A673 (cell line): ENCODE measurements around the gene ZFHX2. TPM values are rescaled to one million over a fixed set of nuclear protein-coding genes. Genes with fewer than 3 reads are reported as not detected.
"Not testable (repeated sequence)": the region's sequence is repeated elsewhere in the genome, so short reads cannot be mapped to it uniquely, and the experiment has no call there.

Experiments used
- BruUV-seq: library from RNA; stranded (reverse); fragments of 400-500 nt; replicated peaks from 2 replicates; lab custom pipeline; 2021; lab: Mats Ljungman, UMichigan
- CTCF ChIA-PET: fragments of 300-600 bp; sonication (Branson Sonifier 250); formaldehyde crosslinking; loops from one replicate; lab custom pipeline; 2022; ENCODE audit warnings: antibody characterized with exemption; lab: Charles Lee
- POLR2A ChIA-PET: fragments of 300-600 bp; sonication (Branson Sonifier 250); formaldehyde crosslinking; loops from one replicate; lab custom pipeline; 2022; ENCODE audit warnings: antibody characterized with exemption; ENCODE audit not compliant: low non-redundant PET; lab: Charles Lee
- DNase-seq: peaks from one replicate; pipeline ENCODE4 v3.0.0-alpha.2; 2015; ENCODE audit warnings: low spot score
- H3K27ac ChIP-seq: fragments of 200-600 bp; sonication (generic); 2 replicates; pipeline ENCODE4 v1.5.1; 2016; ENCODE audit warnings: mixed run types, low read depth, mild to moderate bottlenecking, mixed read lengths, antibody characterized with exemption, low read length; ENCODE audit not compliant: poor library complexity, severe bottlenecking
- H3K27me3 ChIP-seq: fragments of 200-600 bp; sonication (generic); replicated peaks from 2 replicates; pipeline ENCODE4 v1.6.1; 2017; ENCODE audit warnings: mixed run types, low read depth, mild to moderate bottlenecking, mixed read lengths, antibody characterized with exemption, low read length; ENCODE audit not compliant: insufficient read depth, poor library complexity
- H3K36me3 ChIP-seq: fragments of 200-600 bp; sonication (generic); 2 replicates; pipeline ENCODE4 v1.6.1; 2016; ENCODE audit warnings: mixed run types, mild to moderate bottlenecking, mixed read lengths, antibody characterized with exemption, low read length; ENCODE audit not compliant: insufficient read depth, poor library complexity, severe bottlenecking
- H3K4me1 ChIP-seq: fragments of 200-600 bp; sonication (generic); 2 replicates; pipeline ENCODE4 v1.6.1; 2017; ENCODE audit warnings: mixed run types, mild to moderate bottlenecking, mixed read lengths, antibody characterized with exemption, low read length; ENCODE audit not compliant: insufficient read depth, poor library complexity, severe bottlenecking
- H3K4me3 ChIP-seq: fragments of 200-600 bp; sonication (generic); 2 replicates; pipeline ENCODE4 v1.5.1; 2016; ENCODE audit warnings: low read depth, mixed run types, mild to moderate bottlenecking, mixed read lengths, low read length; ENCODE audit not compliant: poor library complexity, severe bottlenecking
- H3K9me3 ChIP-seq: fragments of 200-600 bp; sonication (generic); 2 replicates; pipeline ENCODE4 v1.6.1; 2016; ENCODE audit warnings: mixed run types, low read depth, mild to moderate bottlenecking, mixed read lengths, antibody characterized with exemption, low read length; ENCODE audit not compliant: poor library complexity, severe bottlenecking
- CTCF ChIP-seq: fragments of 300-800, 200-600 bp; sonication (generic); conservative IDR thresholded peaks from 2 replicates; pipeline ENCODE4 v1.5.1; 2017; ENCODE audit warnings: low read depth, mild to moderate bottlenecking, antibody characterized with exemption, low read length, moderate library complexity, mixed read lengths
- EZH2 ChIP-seq: fragments of 200-600 bp; sonication (generic); IDR thresholded peaks from 2 replicates; pipeline ENCODE4 v1.6.1; 2017; ENCODE audit warnings: borderline replicate concordance, low read depth, mild to moderate bottlenecking, mixed read lengths, antibody characterized with exemption, low read length; ENCODE audit not compliant: poor library complexity, severe bottlenecking
- intact Hi-C: fragments of 100-400 bp; cut with micrococcal nuclease; formaldehyde crosslinking; loops from one replicate; pipeline ENCODE4 v1.10.0; 2022; ENCODE audit not compliant: unreplicated experiment
- total RNA-seq: library from RNA; stranded (reverse); gene quantifications from 2 replicates; pipeline ENCODE4 v1.2.3, GENCODE V29; 2021

ZFHX2 gene
- total RNA-seq, 1 experiment from 2014 or later: 4.8 TPM

GRCh38 chr14:23590198-23590597, 38.6 kb upstream of the ZFHX2 start:
- no TSS peak for BruUV-seq
- intact Hi-C loops: no loop called here
- no peak for TF ChIP-seq CTCF
- no peak for TF ChIP-seq EZH2
- no peaks in the 10 kb centered on the region for H3K36me3 ChIP-seq
- no peak for DNase-seq
- no peaks in the 10 kb centered on the region for H3K27me3 ChIP-seq
- ChIA-PET POLR2A (no interaction called here), CTCF (no interaction called here)
- H3K9me3 ChIP-seq: no peaks in the 10 kb centered on the region
- peaks cover 7% of the 10 kb centered on the region for H3K4me1 ChIP-seq
- H3K27ac ChIP-seq: no peak overlapping the region
- no peak overlapping the region for H3K4me3 ChIP-seq

GRCh38 chr14:23589606-23590005, 38.0 kb upstream of the ZFHX2 start:
- Histone ChIP-seq H3K27ac (no peak overlapping the region), H3K4me1 (peaks cover 7% of the 10 kb centered on the region), H3K27me3 (no peaks in the 10 kb centered on the region), H3K36me3 (no peaks in the 10 kb centered on the region), H3K9me3 (no peaks in the 10 kb centered on the region), H3K4me3 (no peak overlapping the region)
- intact Hi-C loops: loop anchor here (2.0 kb wide), 1 partner anchor 321 kb away; no protein-coding TSS in a partner anchor
- no TSS peak for BruUV-seq
- TF ChIP-seq EZH2 (no peak), CTCF (no peak)
- DNase-seq: no peak
- POLR2A ChIA-PET: no interaction called here
- CTCF ChIA-PET: interaction anchor here (0.5 to 1.3 kb wide), 6 partner anchors 42 to 341 kb away, joined by 3 to 9 read pairs (median 4); no protein-coding TSS in a partner anchor

- POLR2A ChIA-PET: no interaction called here
- no peak overlapping the region for H3K27ac ChIP-seq
- peak; percentile 89 for DNase-seq
- no TSS peak for BruUV-seq
- H3K9me3 ChIP-seq: no peaks in the 10 kb centered on the region
- TF ChIP-seq CTCF (peak; percentile 79), EZH2 (no peak)
- H3K36me3 ChIP-seq: no peaks in the 10 kb centered on the region
- intact Hi-C loops: loop anchor here (2.0 kb wide), 1 partner anchor 322 kb away; no protein-coding TSS in a partner anchor
- H3K27me3 ChIP-seq: no peaks in the 10 kb centered on the region
- peaks cover 7% of the 10 kb centered on the region for H3K4me1 ChIP-seq
- CTCF ChIA-PET: interaction anchor here (0.5 to 1.3 kb wide), 8 partner anchors 10 to 341 kb away, joined by 3 to 9 read pairs (median 4); partner anchors contain the start of gene JPH4
- H3K4me3 ChIP-seq: no peak overlapping the region
Measured at GRCh38 chr14:23588884-23589598, 37.5 kb upstream of the ZFHX2 start.

- intact Hi-C loops, H3K27ac ChIP-seq, H3K27me3 ChIP-seq, BruUV-seq, H3K4me1 ChIP-seq, H3K36me3 ChIP-seq, DNase-seq, H3K4me3 ChIP-seq, CTCF ChIA-PET, POLR2A ChIA-PET, H3K9me3 ChIP-seq: not testable (repeated sequence)
Measured at GRCh38 chr14:23584527-23585203, 33.1 kb upstream of the ZFHX2 start.
